Endometrium (tissue), 2 donors: ENCODE measurements around the gene MT1M.

Experiments
- FAIRE-seq: peaks from 2 replicates; lab custom pipeline; 2012; peaks lifted over from hg19 to GRCh38; lab: Jason Lieb, UNC
- donor health status: control.
- donor health status: control.

MT1M gene

DNA sequence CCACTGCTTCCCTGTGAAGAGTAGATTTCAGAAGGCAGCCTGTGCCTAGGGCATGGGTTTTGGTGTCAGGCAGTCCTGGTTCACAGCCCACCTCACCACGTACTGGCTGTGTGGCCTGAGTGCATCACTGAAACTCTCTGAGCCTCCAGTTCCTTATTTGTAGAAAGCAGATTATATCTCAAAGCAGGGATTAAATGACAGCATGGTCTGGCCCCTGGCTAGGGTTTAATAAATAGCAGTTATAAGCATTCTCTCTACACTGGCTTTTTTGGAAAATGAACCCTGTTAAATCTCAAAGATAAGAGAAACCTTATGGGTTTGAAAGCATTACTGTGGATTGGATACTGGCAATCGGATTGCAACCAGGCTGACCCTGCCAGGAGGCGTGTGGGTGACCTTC, 2.9 kb upstream of the MT1M start:
- FAIRE-seq: no peak

DNA sequence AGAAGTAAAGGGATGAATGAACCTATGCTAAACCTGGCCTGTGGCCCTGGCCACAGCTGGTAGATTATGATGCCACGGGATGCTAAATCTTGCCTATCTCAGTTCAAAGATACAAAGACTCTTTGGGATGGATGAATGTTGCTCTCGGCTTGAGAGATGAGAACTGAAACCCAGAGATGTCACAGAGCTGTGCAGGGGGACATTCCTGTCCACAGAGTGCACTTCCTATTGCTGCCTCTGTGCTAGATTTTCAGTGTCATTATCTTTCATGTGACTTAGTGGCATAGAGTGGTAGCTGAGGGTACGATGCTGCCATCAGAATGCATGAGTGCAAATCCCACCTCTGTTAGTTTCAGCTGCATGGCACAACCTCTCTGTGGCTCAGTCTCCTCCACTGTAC, 2.3 kb upstream of the MT1M start:
- no peak for FAIRE-seq

DNA sequence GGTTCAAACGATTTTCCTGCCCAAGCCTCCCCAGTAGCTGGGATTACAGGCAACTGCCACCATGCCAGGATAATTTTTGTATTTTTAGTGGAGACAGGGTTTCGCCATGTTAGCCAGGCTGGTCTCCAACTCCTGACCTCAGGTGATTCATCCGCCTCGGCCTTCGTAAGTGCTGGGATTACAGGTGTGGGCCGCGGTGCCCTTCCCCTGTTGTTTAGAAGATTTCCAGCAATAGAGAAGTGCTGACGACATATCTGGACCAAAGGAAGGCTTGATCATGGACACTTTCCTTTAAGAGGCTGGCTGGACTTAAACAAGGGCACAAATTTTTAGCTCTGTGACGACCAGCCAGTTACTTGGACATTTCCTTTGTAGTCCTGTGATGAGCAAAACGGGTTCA, 1.3 kb upstream of the MT1M start:
- no peak for FAIRE-seq

DNA sequence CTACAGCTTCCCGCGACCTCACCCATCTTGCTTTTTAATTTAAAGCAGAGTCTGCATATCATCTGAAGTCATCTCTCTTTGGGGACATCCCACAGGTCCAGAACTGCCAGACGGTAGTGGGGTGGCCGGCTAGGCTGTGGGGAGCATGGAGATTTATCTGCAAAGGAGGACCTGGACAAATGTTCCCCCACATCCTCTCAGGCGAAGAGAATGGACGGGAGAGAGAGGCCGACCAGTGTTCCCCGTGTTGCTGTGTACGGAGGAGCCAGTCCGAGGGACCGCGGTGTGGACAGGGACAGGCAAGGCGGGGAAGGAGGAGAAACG, 665 bp upstream of the MT1M start:
- FAIRE-seq: no peak

DNA sequence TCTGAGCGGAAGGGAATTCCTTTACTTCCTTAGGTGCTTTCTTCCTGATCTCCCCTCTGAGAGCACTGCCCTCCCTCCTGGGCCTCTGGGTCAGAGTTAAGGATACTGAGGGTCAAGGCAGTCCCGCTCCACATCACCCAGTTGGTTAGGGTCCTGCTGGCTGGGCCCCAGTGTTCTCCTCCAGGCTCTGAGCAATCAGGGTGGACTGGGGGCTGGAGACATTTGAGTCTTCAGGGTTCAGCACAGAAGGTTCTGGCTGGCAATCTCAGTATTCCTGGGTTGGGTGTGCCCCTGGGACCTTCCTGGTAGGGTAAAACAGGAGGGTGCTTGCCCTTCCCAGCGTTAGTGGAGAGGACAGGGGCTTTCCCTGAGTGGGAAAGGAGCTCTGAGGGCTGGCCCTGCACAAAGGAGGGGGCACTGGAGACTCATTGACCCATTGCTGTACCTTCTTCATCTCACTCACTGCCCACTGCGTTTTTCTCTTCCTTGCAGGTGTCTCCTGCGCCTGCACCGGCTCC, 448 bp downstream of the MT1M start:
- FAIRE-seq: no peak

DNA sequence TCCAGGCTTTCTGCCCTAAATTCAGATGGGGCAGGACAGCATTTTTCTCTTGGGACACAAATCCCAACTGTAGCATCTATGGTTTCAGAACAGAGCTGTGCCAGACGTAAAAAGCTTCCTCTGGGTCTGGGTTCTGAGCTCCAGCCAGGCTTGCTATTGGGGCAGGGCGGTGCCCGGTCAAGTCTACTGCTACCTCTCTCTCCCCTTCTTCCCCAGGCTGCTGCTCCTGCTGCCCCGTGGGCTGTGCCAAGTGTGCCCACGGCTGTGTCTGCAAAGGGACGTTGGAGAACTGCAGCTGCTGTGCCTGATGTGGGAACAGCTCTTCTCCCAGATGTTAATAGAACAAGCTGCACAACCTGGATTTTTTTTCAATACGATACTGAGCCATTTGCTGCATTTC, 1.1 kb downstream of the MT1M start:
- no peak for FAIRE-seq

DNA sequence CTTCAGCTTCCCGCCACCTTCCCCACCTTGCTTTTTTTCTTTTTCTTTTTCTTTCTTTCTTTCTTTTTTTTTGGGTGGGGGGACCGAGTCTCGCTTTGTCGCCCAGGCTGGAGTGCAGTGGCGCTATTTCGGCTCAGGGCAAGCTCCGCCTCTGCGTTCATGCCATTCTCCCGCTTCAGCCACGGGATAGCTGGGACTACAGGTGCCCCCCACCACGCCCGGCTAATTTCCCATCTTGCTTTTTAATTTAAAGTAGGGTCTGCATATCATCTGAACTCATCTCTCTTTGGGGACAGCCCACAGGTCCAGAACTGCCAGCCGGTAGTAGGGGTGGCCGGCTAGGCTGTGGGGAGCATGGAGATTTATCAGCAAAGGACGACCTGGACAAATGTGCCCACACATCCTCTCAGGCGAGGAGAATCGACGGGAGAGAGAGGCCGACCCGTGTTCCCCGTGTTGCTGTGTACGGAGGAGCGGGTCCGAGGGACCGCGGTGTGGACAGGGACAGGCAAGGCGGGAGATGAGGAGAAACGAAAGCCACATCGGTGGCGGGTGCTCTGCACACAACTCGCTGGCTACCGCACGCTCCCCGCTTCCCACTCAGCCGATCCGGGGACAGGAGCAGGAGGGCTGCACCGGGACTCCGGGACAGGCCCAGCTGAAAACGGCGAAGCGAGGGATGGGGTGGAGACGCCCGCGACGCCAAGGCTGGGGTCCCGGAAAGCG, 2.4 kb downstream of the MT1M start:
- no peak for FAIRE-seq

DNA sequence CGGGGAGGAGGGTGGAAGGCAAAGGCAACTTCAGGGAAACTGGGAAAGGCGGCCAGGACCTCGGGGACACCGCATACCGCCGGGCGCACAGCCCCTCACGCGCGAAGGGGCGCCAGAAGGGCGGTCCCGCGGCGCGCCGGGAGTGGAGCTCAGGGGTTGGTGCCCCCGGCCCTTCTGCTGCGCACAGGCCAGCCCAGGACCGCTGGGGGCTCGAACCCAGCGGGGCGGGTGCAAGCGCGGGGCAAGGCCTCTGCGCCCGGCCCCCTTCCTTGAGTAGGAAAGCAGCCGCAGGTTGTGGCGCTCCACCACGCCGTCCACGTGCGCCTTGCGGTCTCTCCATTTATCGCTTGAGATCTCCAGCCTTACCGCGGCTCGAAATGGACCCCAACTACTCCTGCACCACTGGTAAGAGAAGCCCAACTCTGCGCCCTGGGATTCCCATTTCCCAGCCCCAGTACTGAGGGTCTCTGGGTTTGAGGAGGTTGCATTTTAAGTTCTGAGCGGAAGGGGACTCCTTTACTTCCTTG, 3.0 kb downstream of the MT1M start:
- FAIRE-seq: no peak

DNA sequence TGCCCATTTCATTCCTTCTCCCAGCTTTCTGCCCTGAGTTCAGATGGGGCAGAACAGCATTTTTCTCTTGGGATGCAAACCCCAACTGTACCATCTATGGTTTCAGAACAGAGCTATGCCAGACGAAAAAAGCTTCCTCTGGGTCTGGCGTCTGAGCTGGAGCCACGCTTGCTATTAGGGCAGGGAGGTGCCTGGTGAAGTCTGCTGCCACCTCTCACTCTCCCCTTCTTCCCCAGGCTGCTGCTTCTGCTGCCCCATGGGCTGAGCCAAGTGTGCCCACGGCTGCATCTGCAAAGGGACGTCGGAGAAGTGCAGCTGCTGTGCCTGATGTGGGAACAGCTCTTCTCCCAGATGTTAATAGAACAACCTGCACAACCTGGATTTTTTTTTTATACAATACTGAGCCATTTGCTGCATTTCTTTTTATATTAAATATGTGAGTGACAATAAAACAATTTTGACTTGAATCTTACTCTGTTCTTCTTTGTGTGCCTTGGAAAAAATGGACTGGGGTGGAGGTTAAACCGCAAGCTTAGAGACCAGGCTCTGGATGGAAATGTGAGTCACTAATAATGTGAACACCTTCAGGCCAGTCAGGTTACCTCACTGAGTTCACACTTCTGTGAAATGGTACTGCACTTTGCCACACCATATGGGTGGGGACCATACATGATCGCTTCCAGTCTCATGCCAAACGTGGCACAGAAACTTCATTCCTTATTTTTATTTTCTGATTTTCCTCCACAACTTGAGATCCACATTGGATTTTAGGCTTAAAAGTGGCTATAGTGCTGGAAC, 4.4 kb downstream of the MT1M start:
- FAIRE-seq: no peak

DNA sequence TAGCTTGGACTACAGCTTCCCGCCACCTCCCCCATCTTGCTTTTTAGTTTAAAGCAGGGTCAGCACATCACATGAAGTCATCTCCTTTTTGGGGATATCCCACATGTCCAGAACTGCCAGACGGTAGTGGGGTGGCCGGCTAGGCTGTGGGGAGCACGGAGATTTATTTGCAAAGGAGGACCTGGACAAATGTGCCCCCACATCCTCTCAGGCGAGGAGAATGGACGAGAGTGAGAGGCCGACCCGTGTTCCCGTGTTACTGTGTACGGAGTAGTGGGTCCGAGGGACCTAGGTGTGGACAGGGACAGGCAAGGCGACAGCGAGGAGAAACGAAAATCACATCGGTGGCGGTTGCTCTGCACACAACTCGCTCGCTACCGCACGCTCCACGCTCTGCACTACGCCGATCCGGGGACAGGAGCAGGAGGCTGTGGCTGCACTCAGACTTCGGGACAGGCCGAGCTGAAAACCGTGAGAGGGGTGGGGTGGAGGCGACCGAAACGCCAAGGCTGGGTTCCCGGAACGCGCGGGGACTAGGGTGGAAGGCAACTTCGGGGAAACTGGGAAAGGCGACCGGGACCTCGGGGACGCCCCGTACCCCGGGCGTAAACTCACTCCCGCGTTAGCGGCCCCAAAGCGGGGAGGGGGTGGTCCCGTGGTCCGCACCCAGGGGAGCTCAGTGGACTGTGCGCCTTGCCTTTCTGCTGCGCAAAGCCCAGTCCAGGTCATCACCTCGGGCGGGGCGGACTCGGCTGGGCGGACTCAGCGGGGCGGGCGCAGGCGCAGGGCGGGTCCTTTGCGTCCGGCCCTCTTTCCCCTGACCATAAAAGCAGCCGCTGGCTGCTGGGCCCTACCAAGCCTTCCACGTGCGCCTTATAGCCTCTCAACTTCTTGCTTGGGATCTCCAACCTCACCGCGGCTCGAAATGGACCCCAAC, 5.6 kb downstream of the MT1M start, which contains the start of gene MT1A:
MT1A (plus strand) TSS at position 853 of the 937 bp plus-strand sequence; CDS start at position 926, 73 bp downstream.
- FAIRE-seq: no peak

DNA sequence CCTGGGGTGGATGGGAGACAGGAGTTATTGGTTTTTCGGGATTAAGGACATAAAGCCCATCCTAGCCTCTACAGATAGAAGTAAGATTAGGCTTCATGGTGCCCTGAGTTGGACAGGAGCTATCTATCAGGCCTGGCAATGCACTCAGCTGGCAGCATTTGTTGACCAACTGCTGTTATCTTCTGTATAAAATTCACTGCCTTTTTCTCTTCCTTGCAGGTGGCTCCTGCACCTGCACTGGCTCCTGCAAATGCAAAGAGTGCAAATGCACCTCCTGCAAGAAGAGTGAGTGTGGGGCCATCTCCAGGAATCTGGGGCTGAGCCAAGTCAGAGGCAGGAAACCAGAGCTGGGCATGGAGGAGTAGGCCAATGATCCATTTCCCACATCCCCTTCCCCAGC, 6.6 kb downstream of the MT1M start:
- no peak for FAIRE-seq

DNA sequence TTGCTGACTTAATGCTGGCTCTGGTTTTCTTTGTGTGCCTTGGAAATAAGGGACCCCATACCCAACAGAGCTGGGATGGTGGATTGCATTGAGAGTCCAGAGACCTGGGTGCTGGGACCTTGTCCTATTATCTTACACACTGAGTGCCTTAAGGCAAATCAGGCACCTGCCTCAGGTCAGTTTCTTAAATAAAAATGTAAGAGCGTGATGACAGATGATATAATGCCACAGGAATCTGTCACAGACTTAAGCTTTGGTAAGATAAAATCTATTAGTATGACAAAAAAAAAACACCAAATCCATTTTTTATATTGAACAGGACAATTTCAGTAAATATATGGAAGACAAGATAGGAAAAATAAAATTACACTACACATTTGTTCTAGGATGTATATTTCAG, 7.6 kb downstream of the MT1M start:
- FAIRE-seq: no peak

DNA sequence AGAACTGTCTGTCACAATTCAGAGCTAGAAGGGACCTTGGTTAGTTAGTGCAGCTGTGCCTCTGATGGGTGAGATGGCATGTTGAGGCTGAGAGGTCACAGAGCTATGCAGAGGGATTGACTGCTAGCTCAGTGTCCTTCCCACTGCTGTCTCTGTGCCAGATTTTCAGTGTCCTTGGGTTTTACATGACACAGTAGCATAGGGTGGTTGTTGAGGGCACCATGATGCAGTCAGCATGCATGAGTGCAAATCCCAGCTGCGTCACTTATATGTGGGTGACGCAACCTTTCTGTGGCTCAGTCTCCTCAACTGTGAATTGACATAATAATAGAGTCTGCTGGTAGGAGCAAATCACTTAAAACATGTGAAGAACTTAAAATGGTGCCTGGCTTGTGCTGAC, 8.7 kb downstream of the MT1M start:
- no peak for FAIRE-seq

DNA sequence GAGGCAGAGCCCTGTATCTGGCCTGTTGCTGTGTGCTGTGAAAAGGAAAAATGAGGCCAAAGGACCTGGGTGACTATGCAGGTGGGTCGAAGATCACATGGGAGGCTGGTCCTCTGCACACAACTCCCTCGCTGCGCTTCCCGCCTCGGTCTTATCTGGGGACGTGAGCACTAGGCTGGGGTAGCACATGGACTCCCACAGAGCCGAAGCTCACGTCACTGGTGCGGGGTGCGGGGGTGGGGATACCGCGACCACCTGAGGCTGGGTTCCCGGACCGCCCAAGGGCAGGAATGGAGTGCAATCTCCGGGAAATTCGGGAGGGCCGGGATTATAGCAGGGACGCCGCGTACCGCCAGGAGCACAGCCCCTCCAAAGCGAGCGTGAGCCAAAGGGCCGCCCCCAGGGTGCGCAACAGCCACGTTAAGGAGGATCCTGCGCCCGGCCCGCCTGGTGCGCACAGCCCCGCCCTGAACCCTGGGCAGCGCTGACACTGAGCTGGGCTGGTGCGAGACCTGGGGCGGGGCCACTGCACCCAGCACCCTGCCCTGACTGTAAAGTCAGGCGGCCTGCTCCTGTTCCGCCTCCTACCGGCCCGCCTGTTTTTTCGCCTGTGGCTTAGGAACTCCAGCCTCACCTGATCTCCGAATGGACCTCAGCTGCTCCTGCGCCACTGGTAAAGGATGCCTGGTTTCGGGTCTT, 10.8 kb downstream of the MT1M start:
- FAIRE-seq: no peak

DNA sequence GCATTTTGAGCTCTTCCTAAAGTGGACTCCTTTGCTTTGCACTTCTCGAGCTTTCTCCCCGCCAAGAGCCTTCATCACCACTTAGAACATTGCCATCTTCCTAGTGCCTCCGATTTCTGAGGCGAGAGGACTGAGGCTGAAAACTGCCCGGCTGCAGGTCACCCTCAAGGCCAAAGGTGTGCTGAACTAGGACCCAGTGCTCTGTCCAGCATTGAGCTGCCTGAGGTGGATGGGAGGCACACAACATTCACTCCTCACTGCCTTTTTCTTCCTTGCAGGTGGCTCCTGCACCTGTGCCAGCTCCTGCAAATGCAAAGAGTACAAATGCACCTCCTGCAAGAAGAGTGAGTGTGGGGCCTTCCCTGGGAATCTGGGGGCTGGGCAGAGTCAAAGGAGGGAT, 11.4 kb downstream of the MT1M start:
- no peak for FAIRE-seq

DNA sequence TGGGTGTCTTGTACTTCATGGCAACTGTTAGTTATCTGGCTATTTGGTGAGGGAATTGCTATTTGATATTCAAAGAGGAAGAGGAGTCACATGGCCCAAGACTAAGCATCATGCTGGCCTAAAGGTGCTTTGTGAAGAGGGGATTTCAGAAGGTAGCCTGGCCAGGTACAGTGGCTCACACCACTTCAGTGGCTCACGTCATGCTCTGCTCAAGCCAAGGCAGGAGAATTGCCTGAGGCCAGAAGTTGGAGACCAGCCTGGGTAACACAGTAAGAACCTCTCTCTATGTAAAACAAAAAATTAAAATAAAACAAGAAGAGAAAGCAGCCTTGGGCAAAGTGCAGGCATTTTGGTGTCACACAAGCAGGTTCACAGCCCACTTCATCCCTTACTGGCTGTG, 12.9 kb downstream of the MT1M start:
- no peak for FAIRE-seq

DNA sequence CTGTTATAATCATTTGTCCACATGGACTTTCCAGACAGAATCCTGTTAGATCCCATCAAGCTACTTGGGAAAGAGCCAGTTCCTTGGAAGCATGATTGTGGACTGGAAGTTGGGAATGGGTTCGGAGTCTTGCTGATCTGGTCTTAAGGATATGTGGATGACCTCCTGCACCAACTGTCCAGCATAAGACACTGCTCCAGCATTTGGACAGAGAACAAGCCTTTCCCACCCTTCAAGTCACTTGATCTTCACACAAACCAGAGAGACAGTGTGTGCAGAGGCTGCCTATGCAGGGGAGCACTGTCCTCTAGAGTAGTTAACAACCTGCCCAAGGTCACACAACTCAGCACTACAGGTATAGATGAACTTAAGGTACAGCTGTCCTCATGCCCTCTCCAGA, 13.4 kb downstream of the MT1M start:
- no peak for FAIRE-seq

DNA sequence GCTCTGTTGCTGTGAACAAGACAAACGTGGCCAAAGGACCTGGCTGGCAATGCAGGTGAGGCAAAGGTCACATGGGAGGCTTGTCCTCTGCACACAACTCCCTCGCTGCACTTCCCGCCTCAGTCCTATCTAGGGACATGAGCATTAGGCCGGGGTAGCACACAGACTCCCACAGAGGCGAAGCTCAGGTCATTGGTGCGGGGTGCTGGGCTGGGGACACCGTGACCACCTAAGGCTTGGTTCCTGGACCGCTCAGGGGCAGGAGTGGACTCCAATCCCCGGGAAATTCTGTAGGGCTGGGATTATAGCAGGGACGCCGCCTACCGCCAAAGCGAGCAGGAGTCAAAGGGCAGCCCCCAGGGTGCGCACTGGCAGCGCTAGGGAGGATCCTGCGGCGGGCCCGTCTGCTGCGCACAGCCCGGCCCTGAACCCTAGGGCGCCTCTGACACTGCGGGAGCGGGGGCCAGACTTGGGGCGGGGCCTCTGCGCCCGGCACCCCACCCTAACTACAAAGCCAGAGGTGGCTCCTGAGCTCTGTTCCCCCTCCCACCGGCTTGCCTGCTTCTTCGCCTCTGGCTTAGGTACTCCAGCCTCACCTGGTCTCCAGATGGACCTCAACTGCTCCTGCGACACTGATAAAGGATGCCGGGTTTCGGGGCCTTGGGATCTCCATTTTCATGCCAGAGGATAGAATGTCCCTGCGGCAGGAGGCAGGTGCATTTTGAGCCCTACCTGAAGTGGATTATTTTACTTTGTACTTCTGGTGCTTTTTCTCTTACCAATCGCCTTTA, 15.4 kb downstream of the MT1M start:
- no peak for FAIRE-seq

DNA sequence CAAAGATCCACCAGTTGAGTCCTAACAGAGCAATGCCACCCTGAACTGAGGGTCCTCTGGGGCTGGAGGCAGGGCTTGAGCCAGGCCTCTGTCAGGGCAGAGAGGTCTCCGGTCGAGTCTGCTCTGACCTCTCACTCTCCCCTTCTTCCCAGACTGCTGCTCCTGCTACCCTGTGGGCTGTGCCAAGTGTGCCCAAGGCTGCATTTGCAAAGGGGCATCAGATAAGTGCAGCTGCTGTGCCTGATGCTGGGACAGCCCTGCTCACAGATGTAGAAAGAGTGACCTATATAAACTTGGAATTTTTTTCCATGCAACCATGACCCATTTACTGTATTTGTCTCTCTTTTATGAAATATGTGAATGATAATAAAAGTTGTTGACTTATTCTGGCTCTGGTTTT, 16.8 kb downstream of the MT1M start:
- FAIRE-seq: no peak

DNA sequence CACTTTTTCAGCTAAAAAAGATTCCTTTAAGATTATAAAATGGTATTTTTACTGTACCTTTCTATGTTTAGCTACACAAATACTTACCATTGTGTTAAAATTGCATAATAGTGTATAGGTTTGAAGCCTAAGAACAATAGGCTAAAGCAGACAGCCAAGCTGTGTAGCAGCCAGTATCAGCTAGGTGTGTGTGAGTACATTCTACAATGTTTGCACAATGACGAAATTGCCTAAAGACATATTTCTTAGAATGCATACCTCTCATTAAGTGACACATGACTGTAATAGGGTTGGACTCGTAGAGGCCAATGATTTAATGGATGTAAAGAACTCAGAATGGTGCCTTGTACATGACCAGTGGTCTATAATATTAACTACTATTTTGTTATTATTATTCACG, 17.4 kb downstream of the MT1M start:
- no peak for FAIRE-seq

DNA sequence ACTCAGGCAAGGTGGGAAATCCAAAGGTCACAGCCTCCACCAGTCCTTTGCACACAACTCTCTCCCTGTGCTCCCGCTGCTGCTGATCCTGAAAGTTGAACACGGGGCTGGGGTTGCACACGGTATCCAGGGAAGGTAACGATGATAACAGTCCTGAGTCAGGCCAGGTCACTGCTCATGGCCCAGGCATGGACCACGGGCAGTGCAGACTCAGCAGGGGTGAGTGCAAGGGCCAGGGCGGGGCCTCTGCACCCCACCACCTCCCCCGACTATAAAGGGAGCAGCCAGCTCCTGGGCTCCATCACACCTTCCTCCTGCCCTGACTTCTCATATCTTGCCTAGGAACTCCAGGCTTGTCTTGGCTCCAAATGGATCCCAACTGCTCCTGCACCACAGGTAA, 19.1 kb downstream of the MT1M start, which contains the start of gene MT1B:
MT1B (plus strand) TSS at position 301 of the 400 bp plus-strand sequence; CDS start at position 369, 68 bp downstream.
- FAIRE-seq: no peak
